Upper lobe of left lung (tissue), 6 donors: Measurements from ENCODE around the gene KLHL26. TPM values are rescaled to one million over a fixed set of nuclear protein-coding genes. Genes with fewer than 3 reads are reported as not detected.

Source experiments
- ATAC-seq, 2 donors: fragments of 200-7000 bp; cut with Tn5 transposase; one replicate each; pipeline ENCODE4 v1.9.1; 2022; ENCODE audit warnings: mild to moderate bottlenecking in 2 of 2, moderate library complexity in 2 of 2; ENCODE audit not compliant: low FRiP score in 2 of 2
- DNase-seq, 2 donors: peaks; one replicate each; pipeline ENCODE4 v3.0.0-alpha.2; 2019 to 2020
- H3K27ac ChIP-seq, 4 donors: fragments of 200-600 bp; sonication (generic); one replicate each; pipeline ENCODE4 v1.5.1; 2016 to 2019
- H3K27me3 ChIP-seq, 4 donors: fragments of 200-600 bp; sonication (generic); one replicate each; pipeline ENCODE4 v1.5.1; 2017 to 2019
- H3K36me3 ChIP-seq, 4 donors: fragments of 200-600 bp; sonication (generic); one replicate each; pipeline ENCODE4 v1.5.1; 2016 to 2019
- H3K4me1 ChIP-seq, 4 donors: fragments of 200-600 bp; sonication (generic); one replicate each; pipeline ENCODE4 v1.5.1; 2018 to 2019
- H3K4me3 ChIP-seq, 4 donors: fragments of 200-600 bp; sonication (generic); one replicate each; pipeline ENCODE4 v1.5.1; 2017 to 2019; ENCODE audit warnings: mild to moderate bottlenecking in 2 of 4, moderate library complexity in 1 of 4
- H3K9me3 ChIP-seq, 4 donors: fragments of 200-600 bp; sonication (generic); one replicate each; pipeline ENCODE4 v1.5.1; 2018 to 2019
- EP300 ChIP-seq, 4 donors: sonication (generic); formaldehyde crosslinking; IDR thresholded peaks; one replicate each; pipeline ENCODE4 v1.5.1; 2017; ENCODE audit warnings: antibody characterized with exemption in 4 of 4, control low read depth in 2 of 4
- POLR2A ChIP-seq, 4 donors: fragments of 450-650 bp; IDR thresholded peaks; one replicate each; pipeline ENCODE4 v1.5.1; 2016 to 2017; ENCODE audit warnings: antibody characterized with exemption in 4 of 4, mild to moderate bottlenecking in 2 of 4
- POLR2AphosphoS5 ChIP-seq, 2 donors: sonication (generic); formaldehyde crosslinking; IDR thresholded peaks; one replicate each; pipeline ENCODE4 v1.5.1; 2017; ENCODE audit warnings: antibody characterized with exemption in 2 of 2
- WGBS, 2 donors: methylation state at CpG; one replicate each; pipeline ENCODE4 v1.1.5; 2017 to 2018; 5-methylcytosine and 5-hydroxymethylcytosine counted together
- total RNA-seq, 6 donors: library from RNA; depleted of rRNA in 4 of 6; stranded (reverse); fragments of >200 nt in 4 of 6; gene quantifications; one replicate each; pipeline versions ENCODE4 v1.1.0 to v1.2.1, GENCODE V29; 2016 to 2021
- TF ChIP-seq, protein P1 (sequence below), 6 experiments: fragments of 450-650 bp in 4 of 6; fragments of 200-600 bp in 2 of 6; sonication (generic) in 2 of 6; IDR thresholded peaks; one replicate each; pipeline ENCODE4 v1.5.1; 2016 to 2019; ENCODE audit warnings: antibody characterized with exemption in 6 of 6
- donor health status: DM: no; HTN: no; CAD: no; lungs with moderate emphysema.
- donor health status: DM: no; HTN: yes; CAD: no; lungs with severe emphysema.

KLHL26 gene
- total RNA-seq, 6 donors from 2014 or later: 8.1 to 16.1 (median 12.1) TPM

DNA sequence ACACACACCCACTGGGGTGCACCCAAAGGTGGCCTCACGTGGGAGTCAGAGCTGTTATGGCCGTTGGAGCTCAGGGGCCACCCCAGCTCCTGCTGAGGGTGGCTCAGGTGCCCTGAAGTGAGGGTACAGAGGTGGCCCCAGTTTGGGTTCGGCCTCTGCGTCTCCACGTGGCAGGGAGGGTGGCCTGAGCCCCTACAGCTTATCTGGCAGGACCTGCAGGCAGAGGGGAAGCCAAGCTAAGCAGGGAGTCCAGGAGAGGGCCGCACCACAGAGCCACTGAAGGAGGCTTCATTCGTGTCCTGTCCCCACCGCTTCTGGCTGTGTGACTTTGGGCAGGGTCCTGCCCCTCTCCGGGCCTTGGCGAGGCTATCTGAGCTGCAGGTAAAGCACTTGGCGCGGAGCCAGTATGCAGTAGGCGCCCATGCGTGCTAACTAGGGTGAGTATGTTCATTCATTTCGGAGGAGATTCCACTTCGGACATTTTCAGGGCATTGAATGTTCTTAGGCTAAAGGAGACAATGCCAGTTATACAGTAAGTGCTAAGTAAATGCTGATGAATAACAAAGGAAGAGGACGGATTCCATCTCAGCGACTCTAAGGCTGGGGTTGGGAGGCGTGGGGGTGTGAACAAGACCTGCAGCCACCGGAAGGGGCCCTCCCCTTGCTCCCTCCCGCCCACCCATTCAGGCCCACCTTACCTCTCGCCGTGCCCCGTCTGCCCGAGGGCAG is 43.3 kb upstream of the KLHL26 start:
- Histone ChIP-seq H3K4me1 (peaks cover 26 to 45% (median 30%) of the 10 kb centered on the region in 4 donors), H3K27ac (peak overlapping the region in 3 of 4 donors; percentile 3 to 60 (median 24)), H3K27me3 (no peaks in the 10 kb centered on the region), H3K36me3 (peaks cover 0 to 15% (median 9%) of the 10 kb centered on the region in 4 donors), H3K9me3 (no peaks in the 10 kb centered on the region), H3K4me3 (peak overlapping the region in 2 of 4 donors; percentile 42 to 45)
- ATAC-seq: no peak
- TF ChIP-seq EP300 (IDR thresholded peaks at IDR 0.05) (no peak), POLR2AphosphoS5 (IDR thresholded peaks at IDR 0.05) (no peak), POLR2A (IDR thresholded peaks at IDR 0.05) (no peak)
- TF ChIP-seq, protein P1, sequence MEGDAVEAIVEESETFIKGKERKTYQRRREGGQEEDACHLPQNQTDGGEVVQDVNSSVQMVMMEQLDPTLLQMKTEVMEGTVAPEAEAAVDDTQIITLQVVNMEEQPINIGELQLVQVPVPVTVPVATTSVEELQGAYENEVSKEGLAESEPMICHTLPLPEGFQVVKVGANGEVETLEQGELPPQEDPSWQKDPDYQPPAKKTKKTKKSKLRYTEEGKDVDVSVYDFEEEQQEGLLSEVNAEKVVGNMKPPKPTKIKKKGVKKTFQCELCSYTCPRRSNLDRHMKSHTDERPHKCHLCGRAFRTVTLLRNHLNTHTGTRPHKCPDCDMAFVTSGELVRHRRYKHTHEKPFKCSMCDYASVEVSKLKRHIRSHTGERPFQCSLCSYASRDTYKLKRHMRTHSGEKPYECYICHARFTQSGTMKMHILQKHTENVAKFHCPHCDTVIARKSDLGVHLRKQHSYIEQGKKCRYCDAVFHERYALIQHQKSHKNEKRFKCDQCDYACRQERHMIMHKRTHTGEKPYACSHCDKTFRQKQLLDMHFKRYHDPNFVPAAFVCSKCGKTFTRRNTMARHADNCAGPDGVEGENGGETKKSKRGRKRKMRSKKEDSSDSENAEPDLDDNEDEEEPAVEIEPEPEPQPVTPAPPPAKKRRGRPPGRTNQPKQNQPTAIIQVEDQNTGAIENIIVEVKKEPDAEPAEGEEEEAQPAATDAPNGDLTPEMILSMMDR (IDR thresholded peaks at IDR 0.05): no peak
- DNase-seq: peak in 1 of 2 donors; percentile 36
- WGBS, 2 donors: 48 to 50% methylated on average over 14 to 21 of the region's 25 CpGs

DNA sequence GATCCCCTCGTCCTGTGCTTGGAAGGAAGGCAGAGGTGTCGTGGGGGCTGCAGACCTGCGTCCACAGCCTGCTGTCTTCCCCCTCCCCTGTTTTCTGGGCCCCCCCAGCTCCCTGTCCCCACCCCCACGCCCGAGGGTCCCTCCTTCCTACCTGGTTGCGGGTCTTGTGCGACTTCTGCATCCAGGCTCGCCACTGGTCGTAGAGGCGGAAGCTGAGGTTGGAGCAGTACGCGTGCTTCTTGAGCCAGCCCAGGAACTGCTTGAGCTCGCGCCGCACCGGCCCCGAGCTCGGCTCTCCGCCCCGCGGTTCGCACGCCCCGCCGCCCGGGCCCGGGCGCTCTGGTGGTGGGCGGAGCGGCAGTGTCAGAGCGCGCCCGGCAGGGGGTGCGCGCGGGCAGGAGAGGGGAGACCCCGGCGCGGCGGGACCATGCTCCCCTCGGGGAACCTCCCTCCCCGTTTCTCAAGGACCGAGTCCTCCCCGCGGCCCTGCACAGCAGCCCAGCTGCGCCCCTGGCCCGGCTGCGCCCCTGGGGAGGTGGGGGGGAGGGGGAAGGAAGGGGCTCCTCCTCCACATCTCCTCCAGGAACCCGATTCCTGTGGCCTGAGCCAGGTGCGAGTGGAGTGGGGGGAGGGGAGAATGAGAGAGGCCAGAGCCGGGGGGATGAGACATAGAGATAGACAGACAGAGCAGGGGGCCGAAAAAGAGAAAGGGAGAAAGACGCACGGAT is 42.6 kb upstream of the KLHL26 start:
- 1 to 8% methylated on average over 8 to 40 of the region's 54 CpGs for WGBS, 2 donors
- H3K27ac ChIP-seq: peak overlapping the region in 3 of 4 donors; percentile 3 to 60 (median 24)
- H3K27me3 ChIP-seq: no peaks in the 10 kb centered on the region
- no peak for TF ChIP-seq POLR2A (IDR thresholded peaks at IDR 0.05)
- TF ChIP-seq, protein P1 (IDR thresholded peaks at IDR 0.05): peak; percentile 94 to 98 (median 95)
- H3K4me1 ChIP-seq: peaks cover 26 to 41% (median 30%) of the 10 kb centered on the region in 4 donors
- ATAC-seq (peak; percentile 76 to 89), DNase-seq (peak; percentile 77 to 96)
- no peaks in the 10 kb centered on the region for H3K9me3 ChIP-seq
- peaks cover 0 to 15% (median 9%) of the 10 kb centered on the region in 4 donors for H3K36me3 ChIP-seq
- H3K4me3 ChIP-seq: peak overlapping the region in 3 of 4 donors; percentile 13 to 45 (median 42)

DNA sequence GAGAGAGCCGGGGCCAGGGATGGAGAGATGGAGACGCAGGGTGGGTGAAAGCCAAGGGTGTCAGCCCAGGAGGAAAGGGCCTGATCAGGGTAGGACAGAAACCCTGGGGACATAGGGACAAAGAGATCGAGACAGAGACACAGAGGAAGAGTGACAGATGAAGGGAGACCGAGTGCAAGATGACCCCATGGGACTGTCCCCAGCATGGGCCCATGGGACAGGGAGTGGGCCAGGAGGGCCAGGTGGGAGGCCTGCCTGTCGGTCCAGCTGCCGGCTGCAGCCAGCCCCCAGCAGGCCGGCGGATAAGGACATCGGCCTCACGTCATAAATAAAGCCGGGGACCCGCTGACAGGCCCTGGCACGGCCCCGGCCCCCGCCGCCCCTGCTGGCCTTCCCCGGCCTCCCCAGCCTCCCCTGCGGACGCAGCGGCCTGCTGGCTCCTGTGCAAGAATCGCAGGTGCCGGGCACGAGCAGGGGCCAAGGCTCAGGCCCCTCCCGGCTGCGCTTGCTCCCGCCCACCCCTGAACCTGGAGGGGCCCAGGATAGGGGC is 41.9 kb upstream of the KLHL26 start:
- Histone ChIP-seq H3K4me3 (peak overlapping the region in 3 of 4 donors; percentile 13 to 45 (median 42)), H3K27me3 (no peaks in the 10 kb centered on the region), H3K9me3 (no peaks in the 10 kb centered on the region), H3K4me1 (peaks cover 19 to 35% (median 23%) of the 10 kb centered on the region in 4 donors), H3K36me3 (peaks cover 0 to 15% (median 9%) of the 10 kb centered on the region in 4 donors), H3K27ac (no peak overlapping the region)
- no peak for ATAC-seq
- DNase-seq: peak in 1 of 2 donors; percentile 84
- TF ChIP-seq, protein P1 (IDR thresholded peaks at IDR 0.05): no peak
- TF ChIP-seq POLR2A (IDR thresholded peaks at IDR 0.05) (no peak), POLR2AphosphoS5 (IDR thresholded peaks at IDR 0.05) (no peak), EP300 (IDR thresholded peaks at IDR 0.05) (no peak)
- 9 to 37% methylated on average over 5 to 25 of the region's 26 CpGs for WGBS, 2 donors

DNA sequence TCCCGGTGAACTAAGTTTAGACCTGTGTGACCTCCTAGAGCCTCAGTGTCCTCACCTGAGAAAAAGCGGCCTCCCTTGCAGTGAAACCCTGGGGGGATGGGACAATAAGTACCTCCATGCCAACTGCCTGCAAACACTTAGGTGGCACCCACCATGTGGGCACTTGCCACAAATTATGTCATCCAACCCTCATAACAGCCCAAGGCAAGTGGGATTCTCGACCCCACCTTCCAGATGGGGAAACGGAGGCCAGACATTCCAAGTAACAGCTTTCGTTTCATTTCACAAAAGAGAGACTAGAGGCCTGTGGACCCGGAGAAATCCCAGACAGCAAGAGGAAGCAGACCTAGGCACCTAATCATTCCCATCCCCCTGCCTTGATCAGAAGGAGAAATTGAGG is 41.4 kb upstream of the KLHL26 start:
- H3K4me1 ChIP-seq: peaks cover 15 to 29% (median 19%) of the 10 kb centered on the region in 4 donors
- H3K4me3 ChIP-seq: no peak overlapping the region
- H3K27ac ChIP-seq: no peak overlapping the region
- no peak for DNase-seq
- no peaks in the 10 kb centered on the region for H3K27me3 ChIP-seq
- 55 to 72% methylated on average over 4 to 6 of the region's 6 CpGs for WGBS, 2 donors
- peaks cover 0 to 14% (median 8%) of the 10 kb centered on the region in 4 donors for H3K36me3 ChIP-seq
- TF ChIP-seq POLR2A (IDR thresholded peaks at IDR 0.05) (no peak), POLR2AphosphoS5 (IDR thresholded peaks at IDR 0.05) (no peak), EP300 (IDR thresholded peaks at IDR 0.05) (no peak)
- TF ChIP-seq, protein P1 (IDR thresholded peaks at IDR 0.05): no peak
- no peaks in the 10 kb centered on the region for H3K9me3 ChIP-seq
- no peak for ATAC-seq
